ENCODE results near the gene LRR1. TPM values are rescaled to one million over a fixed set of nuclear protein-coding genes. Genes with fewer than 3 reads are reported as not detected.
A peak's percentile ranks its signal among the peaks of the same experiment; 100 is the strongest.

Gene LRR1
- total and polyA plus RNA-seq, 9 of the 15 experiments (the other 6 are each of a cell fraction or from before 2014, with no cell fraction given): 26.5 to 58.1 (median 31.8) TPM

- no peak for TF ChIP-seq CHD7 (IDR thresholded peaks at IDR 0.05; ENCODE audit: low read depth, low read length)
- no peak for TF ChIP-seq SAFB2 (IDR thresholded peaks at IDR 0.05; ENCODE audit: borderline replicate concordance, low read depth, low read length, severe bottlenecking)
- peak; percentile 54 to 65; a peak in 3 of 4 replicates for TF ChIP-seq MLLT1 (IDR thresholded peaks at IDR 0.05)
- TF ChIP-seq TAF1 (IDR thresholded peaks at IDR 0.05; ENCODE audit: control insufficient read depth, extremely low read depth, insufficient read depth, low read length, severe bottlenecking): peak; percentile 23
- TF ChIP-seq, protein P1, sequence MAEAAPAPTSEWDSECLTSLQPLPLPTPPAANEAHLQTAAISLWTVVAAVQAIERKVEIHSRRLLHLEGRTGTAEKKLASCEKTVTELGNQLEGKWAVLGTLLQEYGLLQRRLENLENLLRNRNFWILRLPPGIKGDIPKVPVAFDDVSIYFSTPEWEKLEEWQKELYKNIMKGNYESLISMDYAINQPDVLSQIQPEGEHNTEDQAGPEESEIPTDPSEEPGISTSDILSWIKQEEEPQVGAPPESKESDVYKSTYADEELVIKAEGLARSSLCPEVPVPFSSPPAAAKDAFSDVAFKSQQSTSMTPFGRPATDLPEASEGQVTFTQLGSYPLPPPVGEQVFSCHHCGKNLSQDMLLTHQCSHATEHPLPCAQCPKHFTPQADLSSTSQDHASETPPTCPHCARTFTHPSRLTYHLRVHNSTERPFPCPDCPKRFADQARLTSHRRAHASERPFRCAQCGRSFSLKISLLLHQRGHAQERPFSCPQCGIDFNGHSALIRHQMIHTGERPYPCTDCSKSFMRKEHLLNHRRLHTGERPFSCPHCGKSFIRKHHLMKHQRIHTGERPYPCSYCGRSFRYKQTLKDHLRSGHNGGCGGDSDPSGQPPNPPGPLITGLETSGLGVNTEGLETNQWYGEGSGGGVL (CRISPR knock-in tag; IDR thresholded peaks at IDR 0.05): no peak
- no peak for TF ChIP-seq TAL1 (IDR thresholded peaks at IDR 0.05)
- no peak; the same call in 1 of the 2 replicates for TF ChIP-seq PATZ1 (CRISPR knock-in tag; IDR thresholded peaks at IDR 0.05; ENCODE audit: borderline replicate concordance)
- no peak for TF ChIP-seq ZNF311 (CRISPR knock-in tag; IDR thresholded peaks at IDR 0.05)
These were observed 35.2 kb downstream of the LRR1 start (continued) for GRCh38 chr14:49633640-49634546.

Data from K562 (cell line).